Activated CD4-positive, alpha-beta T cell treated with anti-CD3 and anti-CD28 coated beads for 36 hours (primary cell): ENCODE data around the gene ZER1. TPM values are rescaled to one million over a fixed set of nuclear protein-coding genes. Genes with fewer than 3 reads are reported as not detected.

ENCODE experiments used
- ATAC-seq: fragments of 200-7000 bp; cut with Tn5 transposase; one replicate; pipeline ENCODE4 v1.10.0; 2021; ENCODE audit warnings: mild to moderate bottlenecking, moderate library complexity
- CTCF ChIA-PET: fragments of 350-600 bp; sonication (Branson Sonifier 250); formaldehyde crosslinking; loops from one replicate; lab custom pipeline; 2021; ENCODE audit warnings: antibody characterized with exemption; lab: Charles Lee
- POLR2A ChIA-PET: fragments of 350-600 bp; sonication (Branson Sonifier 250); formaldehyde crosslinking; loops from one replicate; lab custom pipeline; 2021; ENCODE audit warnings: antibody characterized with exemption, inconsistent platforms; lab: Charles Lee
- DNase-seq: peaks from one replicate; pipeline ENCODE4 v3.0.0-alpha.2; 2020
- H3K27ac Mint-ChIP-seq: one replicate; pipeline ENCODE4 v1.8.0; 2021; ENCODE audit warnings: mixed read lengths
- H3K27me3 Mint-ChIP-seq: one replicate; pipeline ENCODE4 v1.8.0; 2021; ENCODE audit warnings: mixed read lengths
- H3K36me3 Mint-ChIP-seq: one replicate; pipeline ENCODE4 v1.8.0; 2021; ENCODE audit warnings: low read depth, mixed read lengths
- H3K4me1 Mint-ChIP-seq: one replicate; pipeline ENCODE4 v1.8.0; 2021; ENCODE audit warnings: mixed read lengths
- H3K4me3 Mint-ChIP-seq: one replicate; pipeline ENCODE4 v1.8.0; 2021; ENCODE audit warnings: mild to moderate bottlenecking, moderate library complexity, mixed read lengths
- H3K9me3 Mint-ChIP-seq: one replicate; pipeline ENCODE4 v1.8.0; 2021; ENCODE audit warnings: low read depth, mixed read lengths
- intact Hi-C, 2 experiments: fragments of 100-400 bp; cut with DNase I in 1 of 2; cut with micrococcal nuclease in 1 of 2; formaldehyde crosslinking; loops; one replicate each; pipeline versions ENCODE4 v1.14.2 to v1.15.1; 2022 to 2024; cut with DNase I, micrococcal nuclease
- total RNA-seq, 2 experiments: library from RNA; stranded (reverse); gene quantifications; one replicate each; pipeline ENCODE4 v1.2.3, GENCODE V29; 2021

The ZER1 gene
- total RNA-seq, 2 experiments from 2014 or later, result 17.1 to 19.3 TPM

DNA sequence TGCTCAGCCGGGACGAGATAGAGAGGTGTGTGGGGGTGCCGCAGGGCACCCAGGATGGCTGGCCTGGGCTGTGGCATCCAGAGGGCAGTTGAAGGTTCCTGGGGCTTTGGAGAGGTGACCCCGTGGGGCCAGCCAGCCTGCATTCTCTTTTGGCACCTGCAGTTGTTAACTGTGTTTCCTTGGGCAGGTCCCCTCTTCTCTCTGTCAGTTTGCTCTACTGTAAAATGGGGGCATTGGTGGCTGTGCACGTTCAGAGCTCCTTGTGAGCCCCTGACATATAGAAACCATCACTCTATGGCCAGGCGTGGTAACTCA is 56.3 kb downstream of the ZER1 start:
- no peak overlapping the region for H3K4me3 Mint-ChIP-seq
- intact Hi-C loops, result no loop called here
- H3K27me3 Mint-ChIP-seq, result no peaks in the 10 kb centered on the region
- no peak for DNase-seq
- no peaks in the 10 kb centered on the region for H3K9me3 Mint-ChIP-seq
- no peak for ATAC-seq
- ChIA-PET CTCF (interaction anchor here (0.6 kb wide), 1 partner anchor 166 kb away, joined by 3 read pairs; the partner anchor contains the start of genes KYAT1 and LRRC8A), POLR2A (no interaction called here)
- H3K4me1 Mint-ChIP-seq, result no peaks in the 10 kb centered on the region
- H3K27ac Mint-ChIP-seq, result no peak overlapping the region
- peaks cover under 1% of the 10 kb centered on the region for H3K36me3 Mint-ChIP-seq

DNA sequence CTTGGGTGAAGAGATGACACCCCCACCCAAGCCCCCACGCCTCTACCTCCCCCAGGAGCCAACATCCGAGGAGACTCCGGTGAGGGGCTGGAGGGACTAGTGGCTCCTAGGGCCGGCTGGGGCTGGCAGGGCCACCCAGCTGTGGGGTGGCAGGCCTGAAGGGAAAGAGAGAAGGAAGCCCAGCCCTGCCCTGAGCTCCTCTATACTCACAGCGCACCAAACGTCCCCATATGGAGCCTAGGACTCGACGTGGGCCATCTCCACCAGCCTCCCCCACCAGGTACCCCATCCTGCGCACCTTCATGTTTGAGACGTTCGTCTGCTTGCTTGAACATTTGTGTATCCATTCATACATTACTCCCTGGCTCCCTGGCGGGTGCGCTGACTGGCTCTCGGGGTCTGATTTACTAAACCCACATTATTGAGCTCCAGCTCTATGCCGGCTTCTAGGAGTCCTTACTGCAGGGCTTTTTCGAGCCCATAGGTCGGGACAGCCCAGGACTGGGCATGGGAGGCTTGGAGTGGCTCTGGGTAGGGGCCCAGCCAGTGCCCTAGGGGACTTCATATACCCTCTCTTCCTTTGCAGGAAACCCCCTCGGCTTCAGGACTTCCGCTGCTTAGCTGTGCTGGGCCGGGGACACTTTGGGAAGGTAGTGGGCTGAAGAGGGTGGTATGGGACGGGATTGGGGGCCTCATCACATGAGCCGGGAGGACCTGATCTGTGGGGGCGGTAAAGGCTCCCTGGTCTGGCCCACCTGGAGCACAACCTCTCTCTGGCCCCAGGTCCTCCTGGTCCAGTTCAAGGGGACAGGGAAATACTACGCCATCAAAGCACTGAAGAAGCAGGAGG is 56.9 kb downstream of the ZER1 start:
- no peaks in the 10 kb centered on the region for H3K4me1 Mint-ChIP-seq
- CTCF ChIA-PET, result interaction anchor here (0.6 kb wide), 2 partner anchors 167 to 218 kb away, joined by 3 read pairs; partner anchors contain the start of genes KYAT1 and LRRC8A
- POLR2A ChIA-PET, result interaction anchor here (0.6 kb wide), 1 partner anchor 119 kb away, joined by 5 read pairs; no protein-coding TSS in a partner anchor
- ATAC-seq, result no peak
- no peaks in the 10 kb centered on the region for H3K9me3 Mint-ChIP-seq
- no peaks in the 10 kb centered on the region for H3K36me3 Mint-ChIP-seq
- DNase-seq, result no peak
- H3K27me3 Mint-ChIP-seq, result no peaks in the 10 kb centered on the region
- intact Hi-C loops, result no loop called here
- H3K27ac Mint-ChIP-seq, result no peak overlapping the region
- H3K4me3 Mint-ChIP-seq, result no peak overlapping the region

DNA sequence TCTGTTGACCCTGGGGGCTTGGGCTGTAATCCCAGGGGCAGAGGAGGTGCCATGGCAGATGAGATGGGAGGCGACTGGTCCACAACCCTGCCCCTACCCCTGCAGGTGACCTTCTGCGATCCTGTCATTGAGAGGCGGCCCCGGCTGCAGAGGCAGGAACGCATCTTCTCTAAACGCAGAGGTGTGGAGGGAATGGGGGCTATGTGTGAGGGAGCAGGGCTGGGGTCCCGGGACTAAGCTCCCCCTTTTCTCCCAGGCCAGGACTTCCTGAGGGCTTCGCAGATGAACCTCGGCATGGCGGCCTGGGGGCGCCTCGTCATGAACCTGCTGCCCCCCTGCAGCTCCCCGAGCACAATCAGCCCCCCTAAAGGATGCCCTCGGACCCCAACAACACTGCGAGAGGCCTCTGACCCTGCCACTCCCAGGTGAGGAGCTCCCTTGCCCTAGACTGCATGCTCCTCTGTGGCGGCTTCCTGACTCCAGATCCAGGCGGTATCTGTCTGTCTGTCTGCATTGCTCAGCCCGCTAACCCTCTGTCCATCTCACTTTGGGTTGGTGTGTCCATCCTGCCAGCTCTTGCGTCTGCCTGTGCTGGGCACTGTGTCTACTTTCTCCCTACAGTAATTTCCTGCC is 57.7 kb downstream of the ZER1 start:
- no peaks in the 10 kb centered on the region for H3K36me3 Mint-ChIP-seq
- no peak for ATAC-seq
- H3K27me3 Mint-ChIP-seq, result no peaks in the 10 kb centered on the region

GRCh38 chr9:128713411-128713780 is 58.3 kb downstream of the ZER1 start:
- ATAC-seq, result no peak
- H3K4me3 Mint-ChIP-seq, result no peak overlapping the region
- DNase-seq, result no peak
- no peak overlapping the region for H3K27ac Mint-ChIP-seq
- H3K4me1 Mint-ChIP-seq, result no peaks in the 10 kb centered on the region
- intact Hi-C loops, result no loop called here
- H3K9me3 Mint-ChIP-seq, result no peaks in the 10 kb centered on the region
- no peaks in the 10 kb centered on the region for H3K27me3 Mint-ChIP-seq
- CTCF ChIA-PET, result no interaction called here
- POLR2A ChIA-PET, result no interaction called here
- no peaks in the 10 kb centered on the region for H3K36me3 Mint-ChIP-seq

More for the DNA sequence above, 57.7 kb downstream of the ZER1 start:
- Mint-ChIP-seq H3K9me3 (no peaks in the 10 kb centered on the region), H3K4me3 (no peak overlapping the region), H3K4me1 (no peaks in the 10 kb centered on the region), H3K27ac (no peak overlapping the region)
- CTCF ChIA-PET, result interaction anchor here (0.6 kb wide), 1 partner anchor 218 kb away, joined by 3 read pairs; no protein-coding TSS in a partner anchor
- no peak for DNase-seq
- intact Hi-C loops, result no loop called here
- POLR2A ChIA-PET, result interaction anchor here (0.6 kb wide), 1 partner anchor 118 kb away, joined by 5 read pairs; no protein-coding TSS in a partner anchor

DNA sequence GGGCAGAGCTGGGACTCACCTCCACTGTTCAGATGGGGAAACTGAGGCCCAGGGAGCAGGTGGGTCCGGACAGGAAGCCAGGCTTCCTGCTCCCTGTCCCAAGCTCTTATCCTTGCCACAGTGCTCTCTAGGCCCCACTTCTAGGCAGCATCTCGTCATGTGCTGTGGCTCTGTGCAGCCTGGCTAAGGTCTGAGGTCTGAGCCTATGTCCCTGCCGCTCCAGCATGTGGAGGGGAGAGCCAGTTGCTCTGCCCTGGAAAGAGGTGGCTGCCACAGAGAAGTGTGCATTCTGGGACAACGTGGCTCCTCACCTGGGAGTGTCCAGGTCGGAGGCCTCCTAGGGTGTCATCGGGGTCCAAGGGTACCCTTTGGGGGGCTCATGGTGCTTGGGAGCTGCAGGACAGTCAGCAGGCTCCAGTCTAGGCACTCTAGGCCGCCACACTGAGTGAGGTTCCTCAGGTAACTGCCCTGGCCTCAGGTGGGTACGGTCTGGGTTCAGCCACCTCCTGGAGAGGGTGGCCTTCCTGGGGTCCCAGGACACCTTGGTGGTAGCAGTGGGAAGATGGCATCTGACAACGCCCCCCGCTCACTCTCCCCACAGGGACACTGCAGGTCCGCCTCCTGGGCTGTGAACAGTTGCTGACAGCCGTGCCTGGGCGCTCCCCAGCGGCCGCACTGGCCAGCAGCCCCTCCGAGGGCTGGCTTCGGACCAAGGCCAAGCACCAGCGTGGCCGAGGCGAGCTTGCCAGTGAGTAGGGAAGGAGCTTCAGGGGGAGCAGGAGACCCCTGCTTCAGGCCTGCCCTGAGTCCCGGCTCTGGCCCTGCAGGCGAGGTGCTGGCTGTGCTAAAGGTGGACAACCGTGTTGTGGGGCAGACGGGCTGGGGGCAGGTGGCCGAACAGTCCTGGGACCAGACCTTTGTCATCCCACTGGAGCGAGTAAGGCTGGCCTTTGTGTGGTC is 59.0 kb downstream of the ZER1 start:
- no peaks in the 10 kb centered on the region for H3K4me1 Mint-ChIP-seq
- ATAC-seq (no peak), DNase-seq (no peak)
- H3K27ac Mint-ChIP-seq, result no peak overlapping the region
- no peaks in the 10 kb centered on the region for H3K9me3 Mint-ChIP-seq
- CTCF ChIA-PET, result no interaction called here
- no peak overlapping the region for H3K4me3 Mint-ChIP-seq
- no peaks in the 10 kb centered on the region for H3K36me3 Mint-ChIP-seq
- intact Hi-C loops, result no loop called here
- POLR2A ChIA-PET, result interaction anchor here (1.1 kb wide), 1 partner anchor 28 kb away, joined by 3 read pairs; no protein-coding TSS in a partner anchor
- H3K27me3 Mint-ChIP-seq, result no peaks in the 10 kb centered on the region

DNA sequence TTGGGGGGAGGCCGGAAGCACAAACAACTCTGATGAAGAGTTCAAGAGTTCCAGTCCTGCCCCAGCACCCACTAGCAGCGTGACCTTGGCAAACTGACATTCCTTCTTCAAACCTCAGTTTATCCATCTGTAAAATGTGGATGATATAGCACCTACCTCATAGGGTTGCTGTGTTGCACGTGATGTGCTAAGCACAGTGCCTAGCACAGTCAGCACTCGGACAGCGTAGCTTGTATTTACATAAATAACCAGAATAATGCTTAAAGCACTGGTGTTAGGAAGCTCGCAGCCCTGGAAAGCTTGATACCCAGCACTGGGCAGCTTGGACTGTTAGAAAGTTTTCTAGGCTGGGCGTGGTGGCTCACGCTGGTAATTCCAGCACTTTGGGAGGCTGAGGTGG is 64.3 kb downstream of the ZER1 start:
- H3K36me3 Mint-ChIP-seq, result no peaks in the 10 kb centered on the region
- POLR2A ChIA-PET, result no interaction called here
- no peaks in the 10 kb centered on the region for H3K27me3 Mint-ChIP-seq
- CTCF ChIA-PET, result interaction anchor here (0.5 kb wide), 1 partner anchor 28 kb away, joined by 3 read pairs; no protein-coding TSS in a partner anchor
- intact Hi-C loops, result no loop called here
- no peak overlapping the region for H3K27ac Mint-ChIP-seq
- peaks cover 5% of the 10 kb centered on the region for H3K4me1 Mint-ChIP-seq
- no peaks in the 10 kb centered on the region for H3K9me3 Mint-ChIP-seq
- ATAC-seq (no peak), DNase-seq (no peak)
- no peak overlapping the region for H3K4me3 Mint-ChIP-seq

- DNase-seq (no peak), ATAC-seq (no peak)
- ChIA-PET POLR2A (no interaction called here), CTCF (interaction anchor here (0.6 to 1.0 kb wide), 2 partner anchors 22 to 112 kb away, joined by 3 read pairs; no protein-coding TSS in a partner anchor)
- Mint-ChIP-seq H3K9me3 (no peaks in the 10 kb centered on the region), H3K27me3 (no peaks in the 10 kb centered on the region), H3K27ac (no peak overlapping the region), H3K4me1 (peaks cover 5% of the 10 kb centered on the region), H3K4me3 (no peak overlapping the region), H3K36me3 (no peaks in the 10 kb centered on the region)
- intact Hi-C loops, result no loop called here
Measured at GRCh38 chr9:128706671-128707381, 64.9 kb downstream of the ZER1 start.

GRCh38 chr9:128706045-128706444 is 65.7 kb downstream of the ZER1 start:
- ChIA-PET CTCF (interaction anchor here (1.0 kb wide), 1 partner anchor 21 kb away, joined by 3 read pairs; no protein-coding TSS in a partner anchor), POLR2A (no interaction called here)
- no peak overlapping the region for H3K4me3 Mint-ChIP-seq
- H3K9me3 Mint-ChIP-seq, result no peaks in the 10 kb centered on the region
- no peaks in the 10 kb centered on the region for H3K27me3 Mint-ChIP-seq
- DNase-seq, result no peak
- no peak overlapping the region for H3K27ac Mint-ChIP-seq
- H3K36me3 Mint-ChIP-seq, result no peaks in the 10 kb centered on the region
- H3K4me1 Mint-ChIP-seq, result peaks cover 10% of the 10 kb centered on the region
- no peak for ATAC-seq
- intact Hi-C loops, result no loop called here

GRCh38 chr9:128705051-128705965 is 66.4 kb downstream of the ZER1 start:
- no peak for ATAC-seq
- H3K9me3 Mint-ChIP-seq, result no peaks in the 10 kb centered on the region
- ChIA-PET POLR2A (interaction anchor here (0.5 kb wide), 1 partner anchor 115 kb away, joined by 3 read pairs; no protein-coding TSS in a partner anchor), CTCF (no interaction called here)
- intact Hi-C loops, result no loop called here
- no peak overlapping the region for H3K4me3 Mint-ChIP-seq
- peaks cover 10% of the 10 kb centered on the region for H3K4me1 Mint-ChIP-seq
- H3K36me3 Mint-ChIP-seq, result no peaks in the 10 kb centered on the region
- no peaks in the 10 kb centered on the region for H3K27me3 Mint-ChIP-seq
- no peak for DNase-seq
- H3K27ac Mint-ChIP-seq, result no peak overlapping the region

GRCh38 chr9:128704356-128704670 is 67.4 kb downstream of the ZER1 start:
- Mint-ChIP-seq H3K36me3 (no peaks in the 10 kb centered on the region), H3K4me1 (peaks cover 10% of the 10 kb centered on the region), H3K4me3 (peak overlapping the region; percentile 73), H3K27me3 (no peaks in the 10 kb centered on the region), H3K27ac (no peak overlapping the region), H3K9me3 (no peaks in the 10 kb centered on the region)
- ChIA-PET CTCF (interaction anchor here (0.7 to 1.0 kb wide), 2 partner anchors 20 to 67 kb away, joined by 3 read pairs; partner anchors contain the start of gene ZDHHC12), POLR2A (interaction anchor here (0.5 to 0.6 kb wide), 2 partner anchors 12 to 116 kb away, joined by 3 to 6 read pairs; no protein-coding TSS in a partner anchor)
- intact Hi-C loops, result loop anchor here (5.0 kb wide), 2 partner anchors 83 to 152 kb away; partner anchors contain the start of genes SPTAN1 (in 1 of the 2) and TBC1D13 (in 1 of the 2)
- no peak for DNase-seq
- no peak for ATAC-seq
